AML-193 (cell line): ENCODE measurements around the gene HUS1.

Source experiments
- DNase-seq, 2 experiments: peaks; one replicate each; lab custom pipeline; 2025; lab: John Stamatoyannopoulos, UW

The HUS1 gene

DNA sequence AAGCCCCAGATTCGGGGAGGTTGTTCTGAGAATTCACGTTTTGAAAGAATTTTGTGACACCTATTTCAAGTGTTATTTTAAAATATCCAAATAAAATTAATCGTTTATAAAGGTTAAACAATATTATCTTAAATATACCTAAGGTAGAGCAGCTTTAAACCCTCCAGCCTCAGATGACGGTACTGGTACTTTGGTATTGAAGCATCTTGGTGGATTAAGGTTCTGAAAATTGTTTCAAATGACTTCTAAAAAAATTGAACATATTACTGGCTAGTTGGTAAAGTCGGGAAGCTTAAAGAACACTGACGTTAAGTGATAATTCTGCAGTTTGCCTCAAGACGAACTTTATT, 392 bp upstream of the HUS1 start:
- DNase-seq, result no peak

DNA sequence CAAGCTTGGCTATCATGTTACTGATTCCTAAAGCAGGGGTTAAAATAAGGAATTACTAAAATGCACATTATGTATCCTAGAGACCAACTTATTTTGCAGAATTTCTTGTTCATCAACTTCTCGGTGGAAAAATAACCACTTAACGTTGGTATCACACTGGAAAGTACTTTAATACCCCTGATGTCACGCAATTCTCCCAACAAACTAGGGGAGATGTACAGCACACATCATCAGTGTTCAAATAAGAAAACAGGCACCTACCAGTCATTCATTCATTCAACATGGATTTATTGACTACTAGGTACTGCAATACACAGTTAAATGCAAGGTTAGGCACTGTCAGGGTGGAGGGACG, 648 bp downstream of the HUS1 start:
- DNase-seq, result no peak

DNA sequence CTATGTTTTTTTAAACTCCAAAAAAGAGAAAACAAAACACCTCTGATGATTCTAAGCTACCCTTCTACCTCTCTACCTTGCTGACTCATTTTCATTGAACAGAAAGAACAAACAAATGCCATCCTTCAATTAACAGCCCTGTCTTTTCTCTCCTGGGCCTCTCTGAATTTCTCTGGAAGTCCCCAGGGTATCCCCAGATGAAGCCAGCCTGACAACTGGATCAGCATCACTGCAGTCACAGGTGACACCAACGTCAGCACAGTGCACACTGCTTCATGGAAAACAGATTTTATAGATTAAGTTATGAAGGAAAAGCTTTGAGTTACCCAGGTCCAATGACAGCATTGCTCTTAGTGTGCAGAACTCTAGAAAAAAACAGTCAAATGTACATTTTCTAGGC, 5.7 kb downstream of the HUS1 start:
- no peak for DNase-seq

DNA sequence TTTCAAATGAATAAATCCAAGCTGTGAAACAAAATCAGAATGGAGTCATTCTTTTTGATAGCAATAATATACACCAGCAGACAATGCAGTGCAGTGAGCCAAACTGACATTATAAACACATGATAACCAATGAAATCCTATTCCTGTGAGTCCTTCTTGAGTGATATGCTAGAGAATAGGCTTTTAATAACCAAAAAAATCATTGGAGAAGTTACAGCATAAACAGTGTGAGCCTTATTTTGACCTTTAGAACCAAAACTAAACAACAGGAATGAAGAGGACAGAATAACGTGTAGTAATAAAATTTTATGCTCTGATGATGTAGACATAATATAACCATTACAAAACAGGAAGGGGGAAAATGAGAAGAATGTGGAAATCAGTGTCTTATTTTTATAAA, 8.7 kb downstream of the HUS1 start:
- no peak for DNase-seq

DNA sequence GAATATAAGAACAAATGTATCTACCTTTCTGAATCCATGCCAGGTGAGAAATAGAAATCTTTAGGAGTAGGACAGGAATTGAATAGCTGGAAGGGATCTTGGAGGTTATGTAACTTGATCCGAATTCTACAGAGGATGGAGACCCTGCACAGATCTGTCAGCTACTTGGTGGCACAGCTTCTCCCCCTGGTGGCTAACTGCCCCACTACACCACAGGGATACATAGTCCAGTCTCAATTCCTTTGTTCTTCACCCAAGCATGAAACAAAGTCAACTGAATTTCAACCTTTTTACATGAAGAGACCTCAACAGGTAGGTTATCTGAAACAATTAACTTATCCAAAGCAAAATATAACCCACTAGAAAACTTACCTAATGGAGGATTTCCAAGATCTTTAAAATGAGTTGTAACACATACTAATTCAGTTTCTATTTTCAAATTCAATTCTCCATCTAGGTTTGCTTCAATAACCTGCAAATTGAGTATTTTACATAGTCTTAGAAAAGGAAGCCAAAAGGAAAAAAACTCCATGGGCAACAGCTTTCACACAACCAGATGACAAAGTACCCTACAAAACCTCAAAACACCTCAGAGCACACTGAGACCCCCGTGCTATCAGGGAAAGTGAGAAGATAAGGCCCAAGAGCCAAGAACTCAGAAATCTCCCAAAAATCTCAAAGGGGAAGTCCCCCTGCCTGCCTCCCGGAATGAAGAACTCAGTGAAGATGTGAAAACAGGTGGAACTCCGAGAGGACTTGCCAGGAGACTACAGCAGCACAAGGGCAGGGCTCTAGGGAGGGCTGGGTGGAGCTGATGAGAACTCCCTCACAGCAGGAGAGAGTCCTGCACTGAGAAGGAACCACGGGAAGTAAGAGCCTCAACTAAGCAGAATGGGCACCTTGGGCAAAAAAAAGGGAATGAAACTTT, 10.3 kb downstream of the HUS1 start:
- DNase-seq, result peak; percentile 19 to 22

DNA sequence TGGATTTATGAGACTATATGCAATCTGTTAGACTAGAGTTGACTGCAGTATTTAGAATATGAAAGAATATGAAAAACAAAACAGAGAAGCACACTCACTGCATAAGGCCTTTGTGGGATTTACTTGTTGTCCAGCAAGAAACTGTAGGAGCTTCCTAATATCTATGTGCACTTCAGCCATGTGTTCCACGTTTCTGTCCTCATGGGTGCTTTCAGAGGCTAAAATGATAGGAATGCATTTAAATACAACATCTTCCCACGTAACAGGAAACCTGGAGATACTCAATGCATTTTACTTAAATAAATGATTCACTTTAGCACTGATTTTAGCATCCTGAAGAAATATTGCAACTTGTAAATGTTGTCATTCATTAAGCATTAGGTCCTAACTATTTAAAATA, 11.7 kb downstream of the HUS1 start:
- no peak for DNase-seq

DNA sequence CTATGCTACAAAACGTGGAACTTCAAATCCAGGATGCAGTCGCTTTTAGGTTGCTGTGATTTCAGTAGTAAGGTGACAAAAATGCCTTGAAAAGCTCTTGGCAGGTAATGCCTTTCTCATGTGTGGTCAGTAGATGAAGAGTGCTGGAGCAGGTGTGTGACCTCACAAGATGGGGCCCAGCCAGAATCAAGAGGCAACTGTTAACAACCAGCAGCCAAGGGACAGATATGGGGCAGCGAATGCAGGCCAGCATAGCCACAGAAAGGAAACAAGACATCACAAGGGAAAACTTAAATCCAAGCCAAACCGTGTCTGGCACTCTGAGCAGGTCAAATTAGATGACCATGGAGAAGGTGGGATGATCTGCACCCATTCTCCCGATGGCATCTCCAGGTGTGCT, 12.3 kb downstream of the HUS1 start:
- DNase-seq, result no peak

DNA sequence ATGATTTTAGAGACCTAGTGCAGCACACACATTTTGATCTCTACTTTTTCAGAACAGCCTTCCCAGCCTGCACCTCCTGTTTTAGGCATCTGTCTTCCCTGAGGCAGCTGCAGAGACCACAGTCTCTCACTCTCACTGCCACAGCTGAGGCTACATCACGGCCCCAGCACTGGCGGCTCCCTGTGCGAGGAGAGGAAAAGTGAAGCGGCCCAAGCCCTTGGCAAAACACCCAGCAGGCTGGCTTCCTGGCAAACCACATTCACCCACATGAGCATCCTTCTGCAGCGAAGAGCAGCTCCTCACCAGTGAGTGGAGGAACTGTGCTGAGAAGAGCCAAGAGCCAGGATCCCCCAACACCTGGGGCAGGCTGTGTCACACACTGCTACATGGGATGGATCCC, 14.0 kb downstream of the HUS1 start:
- DNase-seq, result no peak

DNA sequence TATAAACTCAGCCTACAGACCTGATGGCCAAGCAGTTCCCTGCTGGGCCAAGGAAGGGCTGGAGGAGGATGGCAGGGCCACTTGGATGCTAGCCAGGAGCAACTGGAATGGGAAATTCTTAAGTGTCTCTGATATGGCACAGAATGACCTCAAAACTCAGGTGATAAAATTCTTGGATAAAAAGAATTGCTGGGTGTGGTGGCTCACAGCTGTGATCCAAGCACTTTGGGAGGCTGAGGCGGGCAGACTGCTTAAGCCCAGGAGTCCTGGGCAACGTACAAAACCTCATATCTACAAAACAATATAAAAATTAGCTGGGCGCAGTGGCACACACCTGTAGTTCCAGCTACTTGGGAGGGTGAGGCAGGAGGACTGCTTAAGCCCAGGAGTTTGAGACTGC, 17.2 kb downstream of the HUS1 start:
- DNase-seq, result no peak

DNA sequence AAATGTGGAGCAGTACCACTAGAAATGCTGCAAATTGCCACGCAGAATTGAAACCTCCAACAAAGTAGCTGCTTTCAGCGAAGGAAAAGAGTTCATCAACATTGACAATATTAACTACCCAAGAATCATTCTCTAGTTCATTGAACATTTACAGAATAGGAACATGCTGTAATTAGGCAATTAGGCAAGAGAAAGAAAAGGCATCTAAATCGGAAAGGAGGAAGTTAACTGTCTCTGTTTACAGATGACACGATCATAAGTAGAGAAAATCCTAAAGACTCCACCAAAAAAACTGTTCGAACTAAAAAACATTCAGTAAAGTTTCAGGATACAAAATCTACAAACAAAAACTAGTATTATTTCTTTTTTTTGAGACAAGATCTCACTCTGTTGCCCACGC, 22.3 kb downstream of the HUS1 start:
- DNase-seq, result no peak

DNA sequence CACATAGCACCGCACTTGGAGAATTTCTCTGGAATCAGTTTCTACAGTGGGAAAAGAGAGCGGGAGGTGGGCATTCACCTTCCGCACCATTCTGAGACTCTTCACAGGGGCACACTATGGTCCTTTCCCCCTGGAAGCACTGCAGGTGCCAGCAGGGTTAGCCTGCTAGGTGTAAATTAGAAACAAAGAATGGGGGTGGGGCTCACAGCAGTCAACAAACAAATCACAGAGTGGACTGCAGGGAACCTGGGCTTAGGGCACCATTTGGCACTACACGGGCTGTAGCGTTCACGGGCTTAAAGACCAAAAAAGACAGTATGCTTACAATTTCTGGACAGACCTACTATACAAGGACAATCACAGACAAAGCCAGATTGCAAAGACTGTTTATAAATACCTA, 23.2 kb downstream of the HUS1 start:
- no peak for DNase-seq

DNA sequence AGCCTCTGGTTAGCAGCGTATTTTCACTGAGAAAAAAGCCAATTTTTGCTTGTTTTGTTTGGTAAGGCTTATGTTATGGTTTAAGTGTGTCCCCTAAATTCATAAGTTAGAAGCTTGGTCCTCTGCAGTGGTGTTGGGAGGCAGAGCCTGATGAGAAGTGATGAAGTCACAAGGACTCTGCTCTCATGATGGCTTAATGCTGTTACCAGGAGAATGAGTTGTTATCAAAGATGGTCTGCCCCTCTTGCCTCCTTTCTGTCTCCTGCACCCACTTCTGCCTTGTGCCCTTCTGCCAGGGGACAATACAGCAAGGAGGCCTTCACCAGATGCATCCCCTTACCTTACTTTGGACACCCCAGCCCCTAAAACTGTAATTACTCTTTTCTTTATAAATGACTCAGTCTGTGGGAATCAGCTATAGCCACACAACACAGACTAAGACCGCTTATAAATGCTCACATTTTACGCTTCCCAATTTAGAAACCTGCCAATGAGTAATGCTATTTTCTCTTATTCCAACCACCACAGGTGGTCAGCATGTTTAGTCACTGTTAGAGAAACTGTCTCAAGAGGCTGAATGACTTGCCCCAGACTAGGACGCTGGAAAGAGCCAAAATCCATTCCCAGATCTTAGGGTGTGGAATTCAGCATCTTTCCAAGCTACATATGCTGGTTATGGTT, 25.0 kb downstream of the HUS1 start:
- DNase-seq, result no peak

DNA sequence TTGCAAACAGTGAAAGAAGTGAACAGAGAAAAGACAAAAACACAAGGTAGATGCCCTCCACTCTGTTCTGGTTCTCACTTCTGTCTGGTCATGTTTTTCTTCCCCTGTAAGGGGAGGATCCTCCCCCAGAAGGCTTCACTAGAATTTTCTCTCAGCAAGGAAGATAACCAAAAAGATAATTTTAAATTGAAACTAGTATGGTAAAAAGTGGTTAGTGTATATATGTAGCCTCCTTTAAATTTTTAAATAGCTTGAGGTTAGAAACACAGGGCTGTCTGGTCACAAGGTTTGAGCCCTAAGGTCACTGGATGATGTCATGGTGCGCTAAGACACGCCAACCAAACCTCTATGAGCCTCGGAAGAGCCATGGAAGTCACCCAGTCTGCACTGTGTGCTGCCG, 25.6 kb downstream of the HUS1 start:
- DNase-seq, result no peak

DNA sequence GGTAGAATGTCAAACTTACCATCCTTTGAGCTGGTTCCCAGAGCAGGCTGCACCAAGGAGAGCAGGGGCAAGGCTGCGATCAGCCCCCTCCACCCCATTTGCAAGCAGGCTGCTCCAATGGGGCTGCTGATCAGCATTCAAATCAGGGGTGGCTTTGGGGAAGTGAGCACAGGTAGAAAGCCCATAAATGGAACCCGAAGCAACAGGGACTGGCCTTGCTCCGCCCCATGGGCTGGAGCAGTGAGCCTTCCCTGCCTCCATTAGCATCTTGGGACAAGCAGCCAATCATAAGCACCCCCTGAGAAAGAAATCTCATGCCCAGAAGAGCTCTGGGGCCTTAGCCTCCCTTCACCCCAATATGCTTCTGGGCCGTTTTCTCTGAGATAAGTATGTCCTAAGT, 27.2 kb downstream of the HUS1 start:
- no peak for DNase-seq

DNA sequence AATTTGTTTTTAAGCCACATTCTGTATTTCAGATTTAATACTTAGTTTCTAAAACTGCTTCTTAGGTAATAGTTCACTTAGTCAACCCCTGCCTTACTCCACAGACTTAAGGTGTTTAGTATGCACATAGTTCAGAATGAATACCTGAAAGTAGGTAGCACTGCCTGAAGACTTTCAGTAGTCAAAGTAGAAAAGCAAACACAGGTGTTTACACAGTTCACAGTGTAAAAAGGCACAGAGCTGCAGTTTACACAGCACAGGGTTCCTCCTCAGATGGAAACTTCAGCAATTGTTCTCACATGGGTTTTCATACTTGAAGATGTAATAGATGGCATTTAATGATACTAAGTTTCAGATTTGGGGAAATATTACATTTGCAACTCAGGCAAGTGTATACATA, 28.0 kb downstream of the HUS1 start:
- DNase-seq, result no peak

DNA sequence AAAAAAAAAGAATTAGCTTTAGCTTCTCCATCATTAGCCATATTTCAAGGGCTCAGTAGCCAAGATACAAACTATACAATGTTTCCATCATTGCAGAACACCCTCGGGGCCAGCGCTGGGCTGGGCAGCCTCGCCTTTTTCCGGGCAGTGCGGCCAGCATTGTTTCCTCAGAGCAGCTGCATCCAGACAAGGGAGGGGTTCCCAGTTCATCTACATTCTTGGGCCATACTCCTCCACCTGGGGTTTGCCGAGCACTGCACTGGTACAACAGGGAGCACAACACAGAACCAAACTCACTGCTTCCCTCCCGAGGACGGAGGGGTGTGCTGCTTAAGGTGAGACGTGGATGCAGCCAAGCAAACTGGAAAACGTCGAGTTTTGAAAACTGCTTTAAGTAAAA, 28.7 kb downstream of the HUS1 start:
- no peak for DNase-seq

DNA sequence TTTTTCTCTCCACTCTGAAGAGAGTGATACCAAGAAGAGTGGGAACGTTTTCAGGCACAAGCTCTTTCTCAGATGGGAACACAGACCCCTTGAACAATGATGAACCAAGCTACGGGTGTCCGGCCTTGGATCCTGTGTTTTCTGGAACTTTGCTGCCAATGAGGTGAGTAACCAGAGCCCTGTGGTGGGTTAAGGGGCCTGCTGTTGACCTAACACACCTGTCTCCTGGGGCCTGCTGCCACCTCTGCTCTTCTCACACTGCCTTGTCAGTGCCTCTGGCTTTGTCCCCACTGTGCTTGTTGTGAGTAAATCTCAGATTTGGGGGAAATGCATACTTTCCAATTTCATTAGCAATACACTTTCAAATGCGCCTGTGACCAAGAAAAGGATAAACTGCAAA, 29.7 kb downstream of the HUS1 start:
- DNase-seq, result no peak

DNA sequence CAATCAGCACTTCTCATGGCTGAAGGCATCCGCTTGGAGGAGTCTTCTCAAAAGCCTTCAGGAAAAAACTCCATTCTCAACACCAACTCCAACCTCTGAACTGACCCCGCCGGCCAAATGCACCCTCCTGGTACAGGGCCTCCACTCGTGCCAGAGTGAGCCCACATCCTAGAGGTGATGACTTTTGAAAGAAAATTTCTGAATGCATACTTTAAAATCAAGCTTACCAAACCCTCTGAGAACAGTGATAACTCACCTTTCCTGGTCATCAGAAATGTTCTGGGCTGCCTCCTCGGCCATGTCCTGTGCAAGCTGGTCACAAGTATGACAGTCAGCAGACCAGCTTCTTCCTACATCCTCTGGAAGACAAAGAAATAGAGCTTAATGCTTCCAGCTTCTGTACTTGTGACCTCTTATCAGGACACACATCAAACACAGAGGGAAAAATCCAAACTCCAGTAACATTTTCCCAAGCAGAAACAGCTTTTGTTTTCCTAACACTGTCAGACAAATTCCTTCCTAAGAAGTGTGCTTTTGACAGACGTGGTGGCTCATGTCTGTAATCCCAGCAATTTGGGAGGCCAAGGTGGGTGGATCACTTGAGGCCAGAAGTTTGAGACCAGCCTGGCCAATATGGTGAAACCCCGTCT, 31.1 kb downstream of the HUS1 start, which contains the start of gene PKD1L1:
TSS of gene PKD1L1 (minus strand) at position 326 of the 650 bp plus-strand sequence. CDS start at position 300, 26 bp downstream.
- no peak for DNase-seq

DNA sequence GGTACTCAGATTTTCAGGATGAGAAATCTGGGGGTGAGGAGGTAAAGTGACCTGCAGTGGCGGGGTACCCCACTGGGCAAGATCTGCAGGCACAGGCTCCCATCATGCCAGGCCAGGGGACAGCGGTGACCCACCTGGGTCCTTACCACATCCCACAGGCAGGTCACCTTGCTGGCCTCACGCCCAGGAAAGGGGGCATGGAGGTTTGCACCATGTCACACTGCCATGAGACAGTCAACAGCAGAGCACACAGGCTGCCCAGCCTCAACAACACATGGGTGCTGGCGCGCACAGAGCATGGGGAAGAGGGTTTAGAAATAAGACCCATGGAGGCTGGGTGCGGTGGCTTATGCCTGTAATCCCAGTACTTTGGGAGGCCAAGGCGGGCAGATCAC, 32.1 kb downstream of the HUS1 start:
- no peak for DNase-seq

DNA sequence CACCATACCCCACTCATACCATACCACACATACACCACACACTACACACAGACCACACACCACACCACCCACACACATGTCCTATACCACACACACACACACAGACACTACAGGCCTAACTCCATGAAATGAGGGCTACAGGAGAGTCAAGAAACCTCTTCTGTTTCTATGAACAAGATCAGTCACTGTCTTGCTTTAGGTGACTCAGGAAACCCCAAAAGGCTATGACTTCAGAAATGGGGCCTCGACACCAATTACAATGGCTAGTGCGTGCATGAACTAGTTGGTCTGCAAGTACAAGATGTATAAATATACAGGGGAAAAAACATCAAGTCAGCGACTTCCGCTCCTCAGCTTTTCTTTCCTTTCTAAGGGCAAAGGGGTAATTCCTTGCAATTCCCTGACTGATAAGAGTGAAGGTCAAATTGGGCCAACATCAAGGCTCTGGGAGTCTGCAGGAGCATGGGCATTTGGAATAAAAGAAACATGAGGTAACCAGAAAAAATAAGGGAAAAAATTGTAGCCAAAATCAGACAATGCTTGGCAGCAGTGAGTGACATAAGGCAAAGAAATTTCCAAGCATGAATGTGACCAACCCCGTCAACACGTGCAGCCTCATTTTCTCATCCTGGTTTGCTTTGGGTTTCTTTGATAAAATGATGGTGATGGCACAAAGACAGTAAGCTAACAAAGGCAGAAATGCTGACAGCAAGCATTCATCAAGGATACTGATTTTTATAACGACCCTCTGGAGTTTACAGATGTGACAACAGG, 32.6 kb downstream of the HUS1 start:
- DNase-seq, result no peak

DNA sequence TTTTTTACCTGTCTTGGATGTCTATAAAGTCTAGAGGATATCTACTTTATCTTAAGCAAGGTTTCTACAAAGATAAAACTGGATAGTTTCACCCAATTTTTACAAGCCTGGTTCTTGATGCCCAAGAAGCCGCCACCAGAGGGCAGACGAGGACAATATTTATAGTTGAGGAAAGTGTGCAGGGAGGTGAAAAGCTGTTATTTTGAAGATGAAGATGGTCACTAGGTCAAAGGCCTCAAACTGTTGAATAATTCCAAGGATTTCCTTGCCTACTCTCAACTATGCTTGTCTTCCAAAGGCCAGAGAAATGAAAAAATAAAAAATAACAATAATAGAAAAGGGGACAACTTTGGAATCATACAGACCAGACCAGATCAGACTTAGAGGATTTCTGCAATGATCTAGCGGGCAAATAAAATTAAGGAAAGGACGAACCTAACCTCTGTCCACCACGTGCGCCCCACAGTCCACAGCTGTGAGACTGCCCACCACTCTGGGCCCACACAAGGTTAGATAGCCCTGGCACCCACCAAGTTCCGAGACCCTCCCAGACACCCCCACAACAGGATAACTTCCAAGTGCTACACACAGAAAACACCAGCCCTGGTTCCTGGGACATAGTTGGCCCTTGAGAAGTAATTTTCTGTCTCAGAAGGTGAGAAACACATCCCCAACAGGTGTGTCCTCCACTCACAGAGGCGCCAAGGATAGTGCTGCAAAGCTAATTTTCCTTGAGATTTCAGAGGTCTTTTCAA, 34.0 kb downstream of the HUS1 start:
- peak; percentile 41 to 55 for DNase-seq
